ENCODE results near the gene LCLAT1. TPM values are rescaled to one million over a fixed set of nuclear protein-coding genes. Genes with fewer than 3 reads are reported as not detected.

Gene LCLAT1
- total RNA-seq, 1 experiment from 2014 or later: 36.0 TPM

DNA sequence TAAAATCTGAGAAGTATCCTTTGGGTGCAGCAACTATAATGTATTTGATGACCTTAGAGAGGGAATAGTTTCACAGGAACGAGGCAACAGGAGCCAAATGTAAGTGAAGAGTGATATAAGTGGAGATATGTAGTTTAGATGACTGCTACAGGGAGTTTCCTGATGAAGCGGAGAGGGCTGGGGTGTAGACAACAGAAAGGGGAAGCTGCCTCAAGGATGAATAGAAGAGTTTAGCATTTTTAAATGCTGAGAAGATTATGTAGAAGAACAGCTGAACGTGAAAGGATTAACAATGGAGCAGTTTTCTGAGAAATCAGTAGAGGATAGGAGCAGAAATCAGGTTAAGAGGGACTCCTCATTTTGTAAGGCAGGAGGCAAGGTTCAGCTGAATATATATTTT is 133.3 kb downstream of the LCLAT1 start:
- in situ Hi-C loops (cut with HindIII; ENCODE audit: low pct_unique_long_range_greater_than_20kb, low sequenced_read_pairs) (no loop called here), intact Hi-C loops (cut with micrococcal nuclease; ENCODE audit: unreplicated experiment) (no loop called here)
- CTCF ChIA-PET: no interaction called here
- no peaks in the 10 kb centered on the region for H3K9me3 ChIP-seq (ENCODE audit: control insufficient read depth, insufficient read depth, low read depth, low read length)
- H3K36me3 ChIP-seq (ENCODE audit: control insufficient read depth, insufficient read depth, low read length): no peaks in the 10 kb centered on the region
- no TSS peak for BruUV-seq (replicated peaks)
- no peaks in the 10 kb centered on the region for H3K27me3 ChIP-seq (ENCODE audit: control insufficient read depth, insufficient read depth, low read length)
- H3K4me1 ChIP-seq (ENCODE audit: control insufficient read depth, insufficient read depth, low read length): no peaks in the 10 kb centered on the region
- TF ChIP-seq, protein P1, sequence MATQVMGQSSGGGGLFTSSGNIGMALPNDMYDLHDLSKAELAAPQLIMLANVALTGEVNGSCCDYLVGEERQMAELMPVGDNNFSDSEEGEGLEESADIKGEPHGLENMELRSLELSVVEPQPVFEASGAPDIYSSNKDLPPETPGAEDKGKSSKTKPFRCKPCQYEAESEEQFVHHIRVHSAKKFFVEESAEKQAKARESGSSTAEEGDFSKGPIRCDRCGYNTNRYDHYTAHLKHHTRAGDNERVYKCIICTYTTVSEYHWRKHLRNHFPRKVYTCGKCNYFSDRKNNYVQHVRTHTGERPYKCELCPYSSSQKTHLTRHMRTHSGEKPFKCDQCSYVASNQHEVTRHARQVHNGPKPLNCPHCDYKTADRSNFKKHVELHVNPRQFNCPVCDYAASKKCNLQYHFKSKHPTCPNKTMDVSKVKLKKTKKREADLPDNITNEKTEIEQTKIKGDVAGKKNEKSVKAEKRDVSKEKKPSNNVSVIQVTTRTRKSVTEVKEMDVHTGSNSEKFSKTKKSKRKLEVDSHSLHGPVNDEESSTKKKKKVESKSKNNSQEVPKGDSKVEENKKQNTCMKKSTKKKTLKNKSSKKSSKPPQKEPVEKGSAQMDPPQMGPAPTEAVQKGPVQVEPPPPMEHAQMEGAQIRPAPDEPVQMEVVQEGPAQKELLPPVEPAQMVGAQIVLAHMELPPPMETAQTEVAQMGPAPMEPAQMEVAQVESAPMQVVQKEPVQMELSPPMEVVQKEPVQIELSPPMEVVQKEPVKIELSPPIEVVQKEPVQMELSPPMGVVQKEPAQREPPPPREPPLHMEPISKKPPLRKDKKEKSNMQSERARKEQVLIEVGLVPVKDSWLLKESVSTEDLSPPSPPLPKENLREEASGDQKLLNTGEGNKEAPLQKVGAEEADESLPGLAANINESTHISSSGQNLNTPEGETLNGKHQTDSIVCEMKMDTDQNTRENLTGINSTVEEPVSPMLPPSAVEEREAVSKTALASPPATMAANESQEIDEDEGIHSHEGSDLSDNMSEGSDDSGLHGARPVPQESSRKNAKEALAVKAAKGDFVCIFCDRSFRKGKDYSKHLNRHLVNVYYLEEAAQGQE (IDR thresholded peaks at IDR 0.05; ENCODE audit: insufficient read depth in 1 of 2, low read depth in 2 of 2, low read length in 1 of 2): no peak
- no peak for TF ChIP-seq POLR2AphosphoS5 (IDR thresholded peaks at IDR 0.05; ENCODE audit: low read depth, low read length)
- H3K27ac ChIP-seq (ENCODE audit: low read length): no peak overlapping the region
- H3K4me3 ChIP-seq (ENCODE audit: low read depth in 2 of 2, low read length in 2 of 2): no peak overlapping the region
- POLR2A ChIA-PET: no interaction called here
- no peak for ATAC-seq
- DNase-seq (ENCODE audit: low read depth, low spot score): no peak

DNA sequence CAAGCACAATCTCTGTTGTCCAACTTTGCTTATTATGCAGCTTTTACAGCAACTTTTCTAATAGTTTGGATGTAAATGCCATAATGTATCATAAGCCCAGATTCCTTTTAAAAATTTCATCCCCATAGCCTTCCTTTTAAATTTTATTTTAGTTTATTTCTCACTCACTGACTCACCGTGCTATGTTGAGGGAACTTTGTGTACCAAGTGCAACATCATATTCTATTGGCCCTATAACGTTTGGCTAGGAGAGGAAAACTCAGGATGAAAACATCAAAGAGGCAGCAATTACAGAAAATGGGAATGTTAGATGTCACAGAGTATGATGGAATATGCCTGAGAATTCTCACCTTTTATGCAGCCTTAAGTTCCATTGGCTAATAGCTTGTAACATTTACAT is 135.5 kb downstream of the LCLAT1 start:
- Histone ChIP-seq H3K4me3 (ENCODE audit: low read depth in 2 of 2, low read length in 2 of 2) (no peak overlapping the region), H3K27ac (ENCODE audit: low read length) (no peak overlapping the region), H3K27me3 (ENCODE audit: control insufficient read depth, insufficient read depth, low read length) (no peaks in the 10 kb centered on the region), H3K36me3 (ENCODE audit: control insufficient read depth, insufficient read depth, low read length) (no peaks in the 10 kb centered on the region), H3K4me1 (ENCODE audit: control insufficient read depth, insufficient read depth, low read length) (no peaks in the 10 kb centered on the region), H3K9me3 (ENCODE audit: control insufficient read depth, insufficient read depth, low read depth, low read length) (no peaks in the 10 kb centered on the region)
- CTCF ChIA-PET: no interaction called here
- TF ChIP-seq, protein P1 (IDR thresholded peaks at IDR 0.05; ENCODE audit: insufficient read depth in 1 of 2, low read depth in 2 of 2, low read length in 1 of 2): no peak
- no peak for TF ChIP-seq TCF7L2 (IDR thresholded peaks at IDR 0.05; ENCODE audit: low read depth, low read length)
- no peak for TF ChIP-seq SIN3A (IDR thresholded peaks at IDR 0.05; ENCODE audit: borderline replicate concordance, insufficient read depth, low read depth, low read length)
- no peak for TF ChIP-seq POLR2AphosphoS5 (IDR thresholded peaks at IDR 0.05; ENCODE audit: low read depth, low read length)
- in situ Hi-C loops (cut with HindIII; ENCODE audit: low pct_unique_long_range_greater_than_20kb, low sequenced_read_pairs): no loop called here
- POLR2A ChIA-PET: no interaction called here
- intact Hi-C loops (cut with micrococcal nuclease; ENCODE audit: unreplicated experiment): no loop called here
- BruUV-seq (replicated peaks): no TSS peak
- DNase-seq (ENCODE audit: low read depth, low spot score) (no peak), ATAC-seq (no peak)

DNA sequence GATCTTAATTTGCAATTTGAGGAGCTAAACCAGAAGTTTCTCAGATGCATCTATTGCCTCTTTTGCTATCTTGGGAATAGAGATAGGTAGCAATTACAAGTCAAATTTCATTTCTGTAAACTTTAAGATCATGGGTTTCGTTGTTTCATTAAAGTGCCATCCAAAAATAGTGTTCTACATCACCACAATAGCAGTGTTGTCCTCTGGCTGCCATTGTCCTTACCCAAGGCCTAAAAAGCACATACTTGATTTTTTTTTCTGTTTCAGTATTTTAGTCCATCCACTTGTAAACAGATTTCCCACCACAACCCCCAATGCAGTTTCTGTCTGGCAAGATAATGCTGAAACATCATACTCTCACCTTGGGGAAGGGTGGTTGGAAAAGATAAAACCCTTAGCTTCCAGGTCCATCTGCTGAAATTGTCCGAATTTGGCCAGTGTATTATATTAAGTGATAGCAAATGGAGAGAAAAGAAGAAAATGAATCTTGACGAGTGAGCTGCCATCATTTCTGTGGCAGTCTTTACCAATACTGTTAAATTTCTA is 136.2 kb downstream of the LCLAT1 start:
- no peaks in the 10 kb centered on the region for H3K9me3 ChIP-seq (ENCODE audit: control insufficient read depth, insufficient read depth, low read depth, low read length)
- no peak for DNase-seq (ENCODE audit: low read depth, low spot score)
- H3K36me3 ChIP-seq (ENCODE audit: control insufficient read depth, insufficient read depth, low read length): no peaks in the 10 kb centered on the region
- in situ Hi-C loops (cut with HindIII; ENCODE audit: low pct_unique_long_range_greater_than_20kb, low sequenced_read_pairs) (no loop called here), intact Hi-C loops (cut with micrococcal nuclease; ENCODE audit: unreplicated experiment) (no loop called here)
- ChIA-PET POLR2A (no interaction called here), CTCF (no interaction called here)
- BruUV-seq (replicated peaks): no TSS peak
- no peaks in the 10 kb centered on the region for H3K4me1 ChIP-seq (ENCODE audit: control insufficient read depth, insufficient read depth, low read length)
- no peak overlapping the region for H3K4me3 ChIP-seq (ENCODE audit: low read depth in 2 of 2, low read length in 2 of 2)
- H3K27ac ChIP-seq (ENCODE audit: low read length): no peak overlapping the region
- ATAC-seq: no peak
- TF ChIP-seq, protein P1 (IDR thresholded peaks at IDR 0.05; ENCODE audit: insufficient read depth in 1 of 2, low read depth in 2 of 2, low read length in 1 of 2): no peak
- TF ChIP-seq, protein P2, sequence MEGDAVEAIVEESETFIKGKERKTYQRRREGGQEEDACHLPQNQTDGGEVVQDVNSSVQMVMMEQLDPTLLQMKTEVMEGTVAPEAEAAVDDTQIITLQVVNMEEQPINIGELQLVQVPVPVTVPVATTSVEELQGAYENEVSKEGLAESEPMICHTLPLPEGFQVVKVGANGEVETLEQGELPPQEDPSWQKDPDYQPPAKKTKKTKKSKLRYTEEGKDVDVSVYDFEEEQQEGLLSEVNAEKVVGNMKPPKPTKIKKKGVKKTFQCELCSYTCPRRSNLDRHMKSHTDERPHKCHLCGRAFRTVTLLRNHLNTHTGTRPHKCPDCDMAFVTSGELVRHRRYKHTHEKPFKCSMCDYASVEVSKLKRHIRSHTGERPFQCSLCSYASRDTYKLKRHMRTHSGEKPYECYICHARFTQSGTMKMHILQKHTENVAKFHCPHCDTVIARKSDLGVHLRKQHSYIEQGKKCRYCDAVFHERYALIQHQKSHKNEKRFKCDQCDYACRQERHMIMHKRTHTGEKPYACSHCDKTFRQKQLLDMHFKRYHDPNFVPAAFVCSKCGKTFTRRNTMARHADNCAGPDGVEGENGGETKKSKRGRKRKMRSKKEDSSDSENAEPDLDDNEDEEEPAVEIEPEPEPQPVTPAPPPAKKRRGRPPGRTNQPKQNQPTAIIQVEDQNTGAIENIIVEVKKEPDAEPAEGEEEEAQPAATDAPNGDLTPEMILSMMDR (IDR thresholded peaks at IDR 0.05): no peak
- TF ChIP-seq TCF7L2 (IDR thresholded peaks at IDR 0.05; ENCODE audit: low read depth, low read length) (no peak), POLR2AphosphoS5 (IDR thresholded peaks at IDR 0.05; ENCODE audit: low read depth, low read length) (no peak), SIN3A (IDR thresholded peaks at IDR 0.05; ENCODE audit: borderline replicate concordance, insufficient read depth, low read depth, low read length) (no peak)
- H3K27me3 ChIP-seq (ENCODE audit: control insufficient read depth, insufficient read depth, low read length): no peaks in the 10 kb centered on the region
